NCI-H1417 (cell line): ENCODE results near the gene SLC47A2.
A peak's percentile ranks its signal among the peaks of the same experiment; 100 is the strongest.

Source experiments
- DNase-seq, 3 experiments: peaks; one replicate each; lab custom pipeline; 2025; lab: John Stamatoyannopoulos, UW

Gene SLC47A2

GRCh38 chr17:19664136-19664820 lies 52.1 kb downstream of the SLC47A2 start:
- DNase-seq, result peak in 2 of 3 experiments; percentile 0 to 2

- no peak for DNase-seq
Observed at GRCh38 chr17:19663097-19663496, 53.3 kb downstream of the SLC47A2 start.

- DNase-seq, result no peak
Observed at GRCh38 chr17:19661121-19661520, 55.3 kb downstream of the SLC47A2 start.

DNA sequence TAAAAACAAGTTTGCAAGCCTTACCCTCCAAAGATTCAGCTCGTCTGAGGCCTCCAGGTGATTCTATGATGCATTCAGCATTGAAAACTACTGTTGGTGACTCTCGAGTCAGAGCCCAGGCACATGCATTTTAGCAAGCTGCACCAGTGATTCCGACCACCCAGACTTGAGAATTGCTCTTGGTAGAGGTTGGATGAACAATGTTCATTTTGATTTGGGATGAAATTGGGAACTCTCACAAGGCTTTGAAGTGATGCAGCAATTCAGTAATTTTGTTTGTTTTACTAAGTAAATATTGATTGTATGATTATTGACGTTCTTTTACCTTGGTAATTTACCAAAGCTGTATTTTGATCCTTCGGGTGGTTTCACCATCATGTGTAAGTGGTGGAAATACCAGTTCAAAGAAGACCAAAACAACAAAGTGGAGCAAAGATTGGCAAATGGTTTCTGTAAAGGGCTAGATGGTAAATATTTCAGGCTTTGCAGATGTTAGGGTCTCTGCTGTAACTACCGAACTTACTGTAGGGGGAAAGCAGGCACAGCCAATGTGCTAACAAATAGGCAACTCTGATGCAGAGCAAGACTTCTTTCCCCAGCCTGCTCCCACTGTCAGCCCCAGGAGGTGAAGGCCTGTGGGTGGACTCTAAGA lies 56.0 kb downstream of the SLC47A2 start:
- DNase-seq, result peak in 2 of 3 experiments; percentile 3 to 20

- no peak for DNase-seq
Observed at GRCh38 chr17:19659366-19660177, 56.8 kb downstream of the SLC47A2 start.

DNA sequence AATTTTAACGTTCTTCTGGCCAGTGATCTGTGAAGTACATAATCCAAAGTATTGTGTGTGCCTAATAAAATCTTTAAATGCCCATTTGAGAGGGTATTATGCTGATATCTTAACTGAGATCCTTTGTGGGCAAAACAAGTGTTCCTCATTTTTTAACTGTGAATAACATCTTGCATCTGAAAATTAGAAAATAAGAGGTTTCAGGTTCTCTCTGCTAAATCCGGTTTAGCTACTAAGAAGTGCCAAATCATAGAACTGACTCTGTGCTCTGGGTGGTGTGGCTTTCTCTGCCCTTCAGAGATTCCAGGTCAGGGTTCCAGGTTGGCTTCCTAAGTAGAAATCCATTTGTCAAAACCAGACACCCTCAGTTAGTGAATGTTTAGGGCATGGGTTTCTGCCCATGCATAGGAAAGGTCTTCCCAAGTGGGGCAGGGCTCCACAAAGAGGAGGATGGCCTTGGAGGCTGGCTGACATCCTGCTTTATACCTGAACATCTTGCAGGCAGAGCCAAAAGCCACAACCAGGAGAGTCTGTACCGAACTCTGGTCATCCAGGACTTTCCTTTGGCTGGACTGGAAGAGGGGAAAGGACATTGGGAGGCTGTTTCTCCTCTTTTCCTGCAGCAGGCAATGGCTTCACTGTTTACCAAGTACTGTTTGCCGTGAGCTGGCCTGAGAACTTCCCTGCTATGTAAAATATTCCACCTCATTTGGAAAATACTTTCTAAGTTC lies 59.4 kb downstream of the SLC47A2 start:
- DNase-seq, result no peak

DNA sequence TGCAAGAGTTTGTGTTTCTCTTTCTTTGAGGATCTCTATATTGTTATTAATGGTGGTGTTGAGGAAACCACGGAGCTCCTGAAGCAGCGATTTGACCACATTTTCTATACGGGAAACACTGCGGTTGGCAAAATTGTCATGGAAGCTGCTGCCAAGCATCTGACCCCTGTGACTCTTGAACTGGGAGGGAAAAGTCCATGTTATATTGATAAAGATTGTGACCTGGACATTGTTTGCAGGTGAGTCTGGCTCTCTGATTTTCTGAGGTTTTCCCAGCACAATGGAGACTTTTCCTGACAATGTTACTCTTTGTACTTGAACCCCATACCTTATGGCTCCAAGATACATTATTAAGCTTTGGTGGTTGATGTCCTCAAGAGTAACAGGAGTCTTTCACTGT lies 60.0 kb downstream of the SLC47A2 start:
- no peak for DNase-seq

GRCh38 chr17:19654896-19655295 lies 61.5 kb downstream of the SLC47A2 start:
- no peak for DNase-seq

DNA sequence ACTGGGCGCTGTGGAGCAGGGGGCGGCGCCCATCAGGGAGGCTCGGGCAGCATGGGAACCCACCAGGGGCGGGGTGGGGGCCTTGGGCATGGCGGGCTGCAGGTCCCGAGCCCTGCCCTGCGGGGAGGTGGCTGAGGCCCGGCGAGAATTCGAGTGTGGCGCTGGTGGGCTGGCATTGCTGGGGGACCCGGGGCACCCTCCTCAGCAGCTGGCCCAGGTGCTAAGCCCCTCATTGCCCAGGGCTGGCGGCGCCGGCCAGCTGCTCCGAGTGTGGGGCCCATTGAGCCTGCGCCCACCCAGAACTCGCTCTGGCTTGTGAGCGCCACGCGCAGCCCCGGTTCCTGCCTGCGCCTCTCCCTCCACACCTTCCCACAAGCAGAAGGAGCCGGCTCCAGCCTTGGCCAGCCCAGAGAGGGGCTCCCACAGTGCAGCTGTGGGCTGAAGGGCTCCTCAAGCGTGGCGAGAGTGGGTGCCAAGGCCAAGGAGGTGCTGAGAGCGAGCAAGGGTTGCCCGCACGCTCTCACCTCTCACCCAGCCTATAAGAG lies 62.0 kb downstream of the SLC47A2 start:
- no peak for DNase-seq

- no peak for DNase-seq
Observed at GRCh38 chr17:19652595-19652994, 63.8 kb downstream of the SLC47A2 start.

GRCh38 chr17:19651451-19652238 lies 64.7 kb downstream of the SLC47A2 start:
- no peak for DNase-seq

GRCh38 chr17:19650826-19651225 lies 65.6 kb downstream of the SLC47A2 start:
- no peak for DNase-seq

GRCh38 chr17:19649274-19649541 lies 67.2 kb downstream of the SLC47A2 start:
- DNase-seq, result no peak

GRCh38 chr17:19648475-19649273 lies 67.7 kb downstream of the SLC47A2 start, which contains the start of gene ALDH3A2:
Gene ALDH3A2 (plus strand): TSS chr17:19648751. CDS start chr17:19648972, 221 bp downstream.
- peak; percentile 92 to 95 (median 92) for DNase-seq

GRCh38 chr17:19647697-19648474 lies 68.5 kb downstream of the SLC47A2 start:
- DNase-seq, result peak; percentile 52 to 82 (median 78)

DNA sequence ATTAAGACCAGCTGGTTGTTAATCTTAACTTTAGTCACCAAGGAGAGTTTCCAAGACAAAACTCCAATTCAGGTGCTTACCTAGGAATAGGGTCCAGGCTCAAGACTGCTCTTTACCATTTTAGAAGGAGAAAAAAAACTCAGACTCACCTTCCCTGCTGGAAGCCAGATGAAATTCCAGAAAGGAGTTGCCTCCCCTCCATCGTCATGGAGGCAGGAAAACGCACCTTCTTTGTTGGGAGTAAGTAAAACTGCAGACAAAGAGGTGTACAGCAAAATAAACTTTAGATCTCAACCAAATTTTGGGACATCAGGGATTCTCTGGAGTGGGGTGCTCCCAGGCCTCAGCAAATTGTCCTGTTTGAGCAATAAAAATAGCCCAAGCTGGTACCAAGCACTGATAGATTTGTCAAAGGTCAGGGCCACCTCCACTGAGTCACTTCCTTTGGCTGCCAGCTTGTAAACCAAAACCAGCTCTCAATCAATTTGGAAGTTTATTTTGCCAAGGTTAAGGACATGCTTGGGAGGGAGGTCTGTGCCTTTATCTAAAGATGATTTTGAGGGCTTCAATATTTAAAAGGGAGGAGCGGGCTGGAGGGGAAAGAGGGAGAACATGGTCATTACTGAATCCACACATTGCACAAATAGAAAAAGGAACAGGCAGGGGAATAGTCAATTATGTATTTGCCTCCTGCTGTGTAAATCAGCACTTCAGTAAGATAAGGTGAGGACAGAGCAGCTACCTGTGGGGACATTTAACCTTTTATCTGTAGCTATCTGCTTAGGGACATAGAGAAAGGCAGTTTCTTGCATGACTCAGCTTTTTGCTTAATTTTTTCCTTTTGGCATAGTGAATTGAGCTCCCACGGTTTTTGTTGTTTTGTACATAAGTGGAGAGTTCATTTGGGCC lies 69.3 kb downstream of the SLC47A2 start:
- DNase-seq, result peak in 2 of 3 experiments; percentile 59 to 84

- DNase-seq, result peak in 1 of 3 experiments; percentile 23
Observed at GRCh38 chr17:19645734-19646201, 70.6 kb downstream of the SLC47A2 start.

DNA sequence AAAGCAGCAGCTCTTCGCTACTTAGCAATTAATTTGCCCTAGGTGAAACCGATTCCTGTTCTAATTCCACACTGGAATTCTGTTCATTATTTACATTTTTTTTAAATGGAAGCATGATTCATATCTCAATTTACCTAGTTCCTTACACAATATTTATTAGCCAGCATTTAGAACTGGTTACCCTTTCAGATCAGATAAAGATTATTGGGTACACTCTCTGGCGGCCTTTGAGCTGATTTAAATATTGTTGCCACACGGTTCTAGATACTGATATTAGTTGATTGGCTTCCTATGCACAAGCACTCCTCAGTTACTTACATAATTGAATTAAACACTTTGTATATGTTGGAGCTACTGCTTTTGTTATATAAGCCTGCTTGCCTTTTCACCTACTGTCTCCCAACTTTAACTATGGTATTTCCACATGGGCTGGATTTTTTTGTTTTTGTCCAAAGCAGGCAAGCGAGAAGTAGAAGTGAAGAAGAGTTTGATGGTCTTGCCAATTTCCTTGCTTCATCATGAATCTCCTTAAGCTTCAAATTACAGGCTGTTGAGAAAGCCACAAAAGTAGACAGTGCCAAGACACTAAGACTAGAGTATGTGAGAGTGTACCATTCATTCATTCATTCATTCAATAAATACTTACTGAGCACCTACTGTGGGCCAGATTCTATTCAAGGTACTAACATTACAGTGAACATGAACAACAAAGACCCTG lies 71.7 kb downstream of the SLC47A2 start:
- no peak for DNase-seq
